PC-3 (cell line): ENCODE measurements around the gene PRDM2. TPM values are rescaled to one million over a fixed set of nuclear protein-coding genes. Genes with fewer than 3 reads are reported as not detected.

ENCODE experiments used
- ATAC-seq: fragments of 200-7000 bp; cut with Tn5 transposase; 2 replicates; pipeline ENCODE4 v1.9.1; 2020; ENCODE audit warnings: mild to moderate bottlenecking, moderate library complexity
- BruUV-seq: library from RNA; stranded (reverse); fragments of 400-500 nt; replicated peaks from 2 replicates; lab custom pipeline; 2021; lab: Mats Ljungman, UMichigan
- CTCF ChIA-PET: fragments of 300-600 bp; sonication (Branson Sonifier 250); formaldehyde crosslinking; loops from one replicate; lab custom pipeline; 2022; ENCODE audit warnings: antibody characterized with exemption; lab: Charles Lee
- POLR2A ChIA-PET: fragments of 300-600 bp; sonication (Branson Sonifier 250); formaldehyde crosslinking; loops from one replicate; lab custom pipeline; 2022; ENCODE audit warnings: antibody characterized with exemption; ENCODE audit not compliant: unreplicated experiment; lab: Charles Lee
- DNase-seq: peaks from one replicate; pipeline ENCODE4 v3.0.0-alpha.2; 2015
- H2AFZ ChIP-seq: fragments of 300-600 bp; sonication (generic); 2 replicates; pipeline ENCODE4 v1.6.0; 2016; ENCODE audit warnings: antibody characterized with exemption, low read length
- H3F3A ChIP-seq: fragments of 300-600 bp; sonication (generic); one replicate; pipeline ENCODE4 v1.6.0; 2017; ENCODE audit warnings: antibody characterized with exemption, low read length, control low read depth, mild to moderate bottlenecking; ENCODE audit not compliant: unreplicated experiment
- H3K27ac ChIP-seq: fragments of 300-600 bp; sonication (generic); 2 replicates; pipeline ENCODE4 v1.5.1; 2016; ENCODE audit warnings: mild to moderate bottlenecking, low read length
- H3K27me3 ChIP-seq: fragments of 300-600 bp; sonication (generic); 2 replicates; pipeline ENCODE4 v1.6.1; 2016; ENCODE audit warnings: low read length, mixed read lengths
- H3K36me3 ChIP-seq: fragments of 300-600 bp; sonication (generic); 2 replicates; pipeline ENCODE4 v1.6.1; 2016; ENCODE audit warnings: low read depth, mixed run types, low read length, mixed read lengths
- H3K4me1 ChIP-seq: fragments of 300-600 bp; sonication (generic); 2 replicates; pipeline ENCODE4 v1.5.1; 2016; ENCODE audit warnings: low read length; ENCODE audit not compliant: insufficient read depth
- H3K4me2 ChIP-seq: fragments of 300-600 bp; sonication (generic); 2 replicates; pipeline ENCODE4 v1.6.0; 2016; ENCODE audit warnings: low read length
- H3K4me3 ChIP-seq: fragments of 300-600 bp; sonication (generic); 2 replicates; pipeline ENCODE4 v1.5.1; 2016; ENCODE audit warnings: mild to moderate bottlenecking, low read length, mixed read lengths
- H3K79me2 ChIP-seq: fragments of 300-600 bp; sonication (generic); 2 replicates; pipeline ENCODE4 v1.6.1; 2017; ENCODE audit warnings: low read length, mixed read lengths
- H3K9ac ChIP-seq: fragments of 300-600 bp; sonication (generic); 2 replicates; pipeline ENCODE4 v1.6.0; 2016; ENCODE audit warnings: mild to moderate bottlenecking, low read length
- H3K9me2 ChIP-seq: fragments of 300-600 bp; sonication (generic); replicated peaks from 2 replicates; pipeline ENCODE4 v1.6.1; 2016; ENCODE audit warnings: mixed run types, low read length, mixed read lengths
- H3K9me3 ChIP-seq: fragments of 300-600 bp; sonication (generic); 2 replicates; pipeline ENCODE4 v1.6.1; 2016; ENCODE audit warnings: low read length, mixed read lengths
- H4K20me1 ChIP-seq: fragments of 300-600 bp; sonication (generic); 2 replicates; pipeline ENCODE4 v1.6.1; 2016; ENCODE audit warnings: low read length, mixed read lengths
- EZH2 ChIP-seq: fragments of 300-600 bp; sonication (generic); IDR thresholded peaks from one replicate; pipeline ENCODE4 v1.6.1; 2017; ENCODE audit warnings: antibody characterized with exemption, mild to moderate bottlenecking, low read length; ENCODE audit not compliant: unreplicated experiment
- EZH2phosphoT487 ChIP-seq: fragments of 300-600 bp; sonication (generic); IDR thresholded peaks from 2 replicates; pipeline ENCODE4 v1.6.1; 2018; ENCODE audit warnings: mild to moderate bottlenecking, antibody characterized with exemption, low read length, borderline replicate concordance
- intact Hi-C: fragments of 100-400 bp; cut with micrococcal nuclease; formaldehyde crosslinking; loops from 2 replicates; pipeline ENCODE4 v1.9.0; 2023
- total RNA-seq: library from RNA; depleted of rRNA; stranded (reverse); fragments of >200 nt; gene quantifications from 2 replicates; pipeline ENCODE4 v1.2.3, GENCODE V29; 2014
- TF ChIP-seq, protein P1 (sequence below): fragments of 300-600 bp; sonication (generic); conservative IDR thresholded peaks from 2 replicates; pipeline ENCODE4 v1.5.1; 2017; ENCODE audit warnings: antibody characterized with exemption, low read depth, mild to moderate bottlenecking, low read length

PRDM2 gene
- total RNA-seq, 1 experiment from 2014 or later = 9.4 TPM

DNA sequence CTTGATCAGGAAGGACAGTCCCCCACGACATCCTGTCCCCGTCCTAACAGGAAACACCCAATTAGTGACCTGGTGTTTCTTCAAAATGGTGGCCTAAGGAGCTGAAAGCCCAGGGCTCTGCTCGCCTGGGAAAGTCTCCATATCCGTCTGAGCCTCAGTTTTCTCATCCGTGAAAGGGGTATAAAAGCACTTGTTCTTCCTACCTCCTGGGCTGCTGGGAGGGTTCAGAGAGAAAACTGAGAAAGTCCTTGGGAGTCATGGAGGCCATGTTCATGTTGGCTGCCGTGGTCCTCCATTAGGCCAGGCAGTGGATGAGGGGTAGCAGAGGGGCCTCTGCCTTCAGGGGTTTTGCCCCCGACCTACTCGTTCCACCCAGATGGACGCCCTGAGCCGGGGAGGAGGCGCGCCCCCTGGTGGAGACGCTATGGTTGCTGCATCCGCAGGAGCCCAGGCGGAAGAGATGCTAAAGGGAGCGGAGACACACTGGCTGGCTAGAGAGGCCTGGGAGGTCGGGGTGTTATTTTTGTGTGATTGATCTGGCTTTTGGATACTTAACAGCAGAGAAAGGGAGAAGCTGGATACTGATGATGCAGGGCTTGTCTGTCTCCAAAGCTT is 113.5 kb downstream of the PRDM2 start:
- ChIA-PET CTCF (no interaction called here), POLR2A (no interaction called here)
- TF ChIP-seq, protein P1, sequence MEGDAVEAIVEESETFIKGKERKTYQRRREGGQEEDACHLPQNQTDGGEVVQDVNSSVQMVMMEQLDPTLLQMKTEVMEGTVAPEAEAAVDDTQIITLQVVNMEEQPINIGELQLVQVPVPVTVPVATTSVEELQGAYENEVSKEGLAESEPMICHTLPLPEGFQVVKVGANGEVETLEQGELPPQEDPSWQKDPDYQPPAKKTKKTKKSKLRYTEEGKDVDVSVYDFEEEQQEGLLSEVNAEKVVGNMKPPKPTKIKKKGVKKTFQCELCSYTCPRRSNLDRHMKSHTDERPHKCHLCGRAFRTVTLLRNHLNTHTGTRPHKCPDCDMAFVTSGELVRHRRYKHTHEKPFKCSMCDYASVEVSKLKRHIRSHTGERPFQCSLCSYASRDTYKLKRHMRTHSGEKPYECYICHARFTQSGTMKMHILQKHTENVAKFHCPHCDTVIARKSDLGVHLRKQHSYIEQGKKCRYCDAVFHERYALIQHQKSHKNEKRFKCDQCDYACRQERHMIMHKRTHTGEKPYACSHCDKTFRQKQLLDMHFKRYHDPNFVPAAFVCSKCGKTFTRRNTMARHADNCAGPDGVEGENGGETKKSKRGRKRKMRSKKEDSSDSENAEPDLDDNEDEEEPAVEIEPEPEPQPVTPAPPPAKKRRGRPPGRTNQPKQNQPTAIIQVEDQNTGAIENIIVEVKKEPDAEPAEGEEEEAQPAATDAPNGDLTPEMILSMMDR = peak; percentile 24; the same call in 1 of the 2 replicates
- TF ChIP-seq EZH2phosphoT487 = no peak
- no peak for TF ChIP-seq EZH2
- no peak overlapping the region for H3K4me2 ChIP-seq
- no peak overlapping the region for H3K27ac ChIP-seq
- H3F3A ChIP-seq = no peaks in the 10 kb centered on the region
- H3K36me3 ChIP-seq = no peaks in the 10 kb centered on the region
- H3K4me1 ChIP-seq = no peaks in the 10 kb centered on the region
- intact Hi-C loops = no loop called here
- no peak overlapping the region for H2AFZ ChIP-seq
- DNase-seq (no peak), ATAC-seq (no peak)
- H3K79me2 ChIP-seq = no peaks in the 10 kb centered on the region
- no peaks in the 10 kb centered on the region for H3K27me3 ChIP-seq
- no TSS peak for BruUV-seq
- no peaks in the 10 kb centered on the region for H3K9me2 ChIP-seq
- no peaks in the 10 kb centered on the region for H4K20me1 ChIP-seq
- H3K4me3 ChIP-seq = no peak overlapping the region
- H3K9me3 ChIP-seq = no peaks in the 10 kb centered on the region
- H3K9ac ChIP-seq = no peak overlapping the region

DNA sequence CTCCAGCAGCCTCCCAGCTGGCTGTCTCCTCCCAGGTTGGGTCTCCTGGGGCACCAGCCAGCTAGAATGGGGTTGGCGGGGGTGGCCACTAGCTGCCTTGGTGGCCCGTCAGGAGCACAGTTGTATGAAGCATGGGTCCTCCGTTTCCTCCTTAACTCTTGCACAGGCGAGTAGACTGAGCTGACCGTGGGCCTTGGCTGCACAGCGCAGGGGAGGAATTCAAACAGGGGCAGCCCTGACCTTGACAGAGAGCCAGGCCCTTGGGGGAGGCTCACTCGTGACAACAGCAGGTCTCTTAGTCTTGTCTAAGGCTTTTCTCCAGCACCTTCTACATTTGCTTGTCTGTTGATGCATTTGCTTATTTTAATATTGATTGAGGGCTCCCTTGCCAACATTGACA is 114.1 kb downstream of the PRDM2 start:
- Histone ChIP-seq H3K9ac (no peak overlapping the region), H3K4me1 (no peaks in the 10 kb centered on the region), H3K27me3 (no peaks in the 10 kb centered on the region), H3K4me2 (no peak overlapping the region), H3F3A (no peaks in the 10 kb centered on the region), H3K79me2 (no peaks in the 10 kb centered on the region), H4K20me1 (no peaks in the 10 kb centered on the region), H3K27ac (no peak overlapping the region), H2AFZ (no peak overlapping the region), H3K9me2 (no peaks in the 10 kb centered on the region), H3K4me3 (no peak overlapping the region), H3K9me3 (no peaks in the 10 kb centered on the region), H3K36me3 (no peaks in the 10 kb centered on the region)
- DNase-seq = no peak
- intact Hi-C loops = no loop called here
- TF ChIP-seq EZH2phosphoT487 = no peak
- TF ChIP-seq, protein P1 = no peak
- ChIA-PET POLR2A (no interaction called here), CTCF (no interaction called here)
- BruUV-seq = no TSS peak
- no peak for ATAC-seq

DNA sequence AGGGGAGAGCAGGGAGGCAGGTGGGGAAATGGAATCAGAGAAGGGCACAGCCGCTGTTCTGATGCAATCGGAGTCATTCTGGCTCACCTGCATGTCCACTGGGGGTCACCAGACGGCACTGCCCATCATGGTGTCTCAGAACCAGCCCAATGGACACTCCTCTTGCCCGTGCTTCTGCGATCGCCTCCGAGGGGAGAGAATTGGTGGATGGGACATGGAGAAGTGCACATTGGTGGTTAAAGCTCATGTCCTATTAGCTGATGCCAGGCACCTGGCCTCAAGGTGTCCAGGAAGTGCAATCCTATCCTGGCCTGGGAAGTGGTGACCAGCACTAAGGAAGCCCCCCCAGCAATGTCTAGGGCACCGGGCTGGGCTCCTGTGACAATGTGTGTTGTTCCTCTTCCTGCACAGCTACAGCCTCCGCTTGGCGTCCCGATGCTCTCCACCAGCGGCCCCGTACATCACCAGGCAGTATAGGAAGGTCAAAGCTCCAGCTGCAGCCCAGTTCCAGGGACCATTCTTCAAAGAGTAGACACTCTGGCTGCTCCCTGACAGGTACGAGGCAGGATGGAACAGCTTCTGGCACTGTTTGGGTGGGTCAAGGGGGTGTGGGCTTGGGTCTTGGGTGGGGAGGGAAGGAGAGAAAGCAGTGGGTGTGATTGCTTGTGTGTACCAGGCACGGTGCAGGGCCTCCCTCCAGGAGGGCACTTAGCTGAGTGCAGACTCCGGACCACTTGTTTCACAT is 116.2 kb downstream of the PRDM2 start:
- CTCF ChIA-PET = no interaction called here

More for the DNA sequence above, 116.2 kb downstream of the PRDM2 start:
- TF ChIP-seq EZH2phosphoT487 = no peak
- TF ChIP-seq, protein P1 = no peak
- TF ChIP-seq EZH2 = no peak
- Histone ChIP-seq H3F3A (no peaks in the 10 kb centered on the region), H3K4me2 (no peak overlapping the region), H3K9me2 (no peaks in the 10 kb centered on the region), H3K79me2 (no peaks in the 10 kb centered on the region), H2AFZ (no peak overlapping the region), H4K20me1 (no peaks in the 10 kb centered on the region), H3K27me3 (no peaks in the 10 kb centered on the region), H3K27ac (no peak overlapping the region), H3K4me1 (no peaks in the 10 kb centered on the region), H3K9ac (no peak overlapping the region), H3K9me3 (no peaks in the 10 kb centered on the region), H3K4me3 (no peak overlapping the region), H3K36me3 (no peaks in the 10 kb centered on the region)
- ATAC-seq (no peak), DNase-seq (no peak)
- BruUV-seq = no TSS peak
- intact Hi-C loops = no loop called here
- POLR2A ChIA-PET = no interaction called here
